Measurements from ENCODE around the gene PNPLA1. TPM values are rescaled to one million over a fixed set of nuclear protein-coding genes. Genes with fewer than 3 reads are reported as not detected.

Gene PNPLA1
- polyA plus RNA-seq, 1 donor (not counting 4 experiments of a cell fraction or from before 2014, with no cell fraction given) = 0.14 TPM

- H3K4me3 ChIP-seq (ENCODE audit: control insufficient read depth in 2 of 3, extremely low read depth in 1 of 3, insufficient read depth in 2 of 3, low read depth in 1 of 3, low read length in 3 of 3) = no peak overlapping the region
- dilution Hi-C loops (cut with MboI; ENCODE audit: extremely low pct_ligation_motif_present, low sequenced_read_pairs) = no loop called here
- H3K27ac ChIP-seq (ENCODE audit: control insufficient read depth, insufficient read depth, low read length) = no peak overlapping the region
- H3K27me3 ChIP-seq (ENCODE audit: control insufficient read depth, extremely low read depth, insufficient read depth, low read length) = no peaks in the 10 kb centered on the region
- DNase-seq (ENCODE audit: low read depth, low spot score) = no peak
- H3K4me2 ChIP-seq (ENCODE audit: control insufficient read depth, extremely low read depth, insufficient read depth, low read depth, low read length) = no peak overlapping the region
- peaks cover 2% of the 10 kb centered on the region for H3K9me3 ChIP-seq (ENCODE audit: control insufficient read depth, low read depth, low read length)
- H3K9me1 ChIP-seq (ENCODE audit: control insufficient read depth, extremely low read depth, insufficient read depth, low read length) = peaks cover 3% of the 10 kb centered on the region
- H3K4me1 ChIP-seq (ENCODE audit: control insufficient read depth, extremely low read depth, insufficient read depth, low read length) = peaks cover 38% of the 10 kb centered on the region
- H4K20me1 ChIP-seq (ENCODE audit: control insufficient read depth, extremely low read depth, insufficient read depth, low read length) = no peaks in the 10 kb centered on the region
- TF ChIP-seq EZH2 (IDR thresholded peaks at IDR 0.05; ENCODE audit: low read length) = no peak
- TF ChIP-seq, protein P1, sequence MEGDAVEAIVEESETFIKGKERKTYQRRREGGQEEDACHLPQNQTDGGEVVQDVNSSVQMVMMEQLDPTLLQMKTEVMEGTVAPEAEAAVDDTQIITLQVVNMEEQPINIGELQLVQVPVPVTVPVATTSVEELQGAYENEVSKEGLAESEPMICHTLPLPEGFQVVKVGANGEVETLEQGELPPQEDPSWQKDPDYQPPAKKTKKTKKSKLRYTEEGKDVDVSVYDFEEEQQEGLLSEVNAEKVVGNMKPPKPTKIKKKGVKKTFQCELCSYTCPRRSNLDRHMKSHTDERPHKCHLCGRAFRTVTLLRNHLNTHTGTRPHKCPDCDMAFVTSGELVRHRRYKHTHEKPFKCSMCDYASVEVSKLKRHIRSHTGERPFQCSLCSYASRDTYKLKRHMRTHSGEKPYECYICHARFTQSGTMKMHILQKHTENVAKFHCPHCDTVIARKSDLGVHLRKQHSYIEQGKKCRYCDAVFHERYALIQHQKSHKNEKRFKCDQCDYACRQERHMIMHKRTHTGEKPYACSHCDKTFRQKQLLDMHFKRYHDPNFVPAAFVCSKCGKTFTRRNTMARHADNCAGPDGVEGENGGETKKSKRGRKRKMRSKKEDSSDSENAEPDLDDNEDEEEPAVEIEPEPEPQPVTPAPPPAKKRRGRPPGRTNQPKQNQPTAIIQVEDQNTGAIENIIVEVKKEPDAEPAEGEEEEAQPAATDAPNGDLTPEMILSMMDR (optimal IDR thresholded peaks at IDR 0.05 in 1 of 3, IDR thresholded peaks at IDR 0.05 in 1 of 3, conservative IDR thresholded peaks at IDR 0.05 in 1 of 3; ENCODE audit: extremely low read depth in 1 of 3, insufficient read depth in 2 of 3, low read length in 3 of 3) = no peak
- no peaks in the 10 kb centered on the region for H3K36me3 ChIP-seq (ENCODE audit: control insufficient read depth in 2 of 2, extremely low read depth in 1 of 2, insufficient read depth in 2 of 2, low read length in 2 of 2)
- FAIRE-seq = no peak
- H3K79me2 ChIP-seq (ENCODE audit: control insufficient read depth, insufficient read depth, low read length) = no peaks in the 10 kb centered on the region
- no peak overlapping the region for H3K9ac ChIP-seq (ENCODE audit: control insufficient read depth, extremely low read depth, insufficient read depth, low read length)
- no peak overlapping the region for H2AFZ ChIP-seq (ENCODE audit: control insufficient read depth, low read length)
Observed at GRCh38 chr6:36265744-36266143, 4.1 kb upstream of the PNPLA1 start.

DNA sequence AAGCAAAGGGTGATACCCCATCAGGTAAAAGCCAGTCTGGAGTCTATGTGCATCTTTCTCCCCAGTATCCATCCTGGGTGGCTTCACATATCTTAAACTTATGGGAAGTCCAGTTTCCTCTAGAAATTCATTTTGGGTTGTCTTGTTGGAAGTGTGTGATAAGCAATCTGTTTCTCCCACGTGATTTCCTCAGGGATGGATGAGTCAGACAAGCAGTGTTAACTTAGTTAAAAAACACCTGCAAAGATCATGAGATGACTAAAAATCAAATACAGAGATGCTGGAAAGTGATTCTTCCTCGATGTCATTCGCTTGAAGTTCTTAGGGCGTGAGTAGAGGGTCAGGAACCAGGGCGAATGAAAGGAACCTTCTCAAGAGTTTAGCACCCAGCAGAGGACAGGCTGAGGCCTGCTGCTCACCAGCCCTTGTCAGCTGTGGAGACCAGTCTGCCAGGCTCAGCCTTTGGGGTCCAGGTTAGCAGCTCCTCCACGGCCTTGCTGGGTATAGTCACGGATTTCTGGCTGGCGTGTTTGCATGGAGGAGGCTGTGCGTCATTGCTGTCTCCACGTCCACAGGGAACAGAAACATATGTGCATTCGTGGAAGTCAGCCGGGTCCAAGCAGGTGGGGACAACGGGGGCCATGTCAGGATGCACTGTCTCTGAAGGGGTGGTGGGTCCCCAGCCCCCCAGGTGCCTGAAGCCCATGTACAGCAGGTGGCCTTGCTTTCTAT is 2.8 kb upstream of the PNPLA1 start:
- no peak overlapping the region for H3K9ac ChIP-seq (ENCODE audit: control insufficient read depth, extremely low read depth, insufficient read depth, low read length)
- H3K27ac ChIP-seq (ENCODE audit: control insufficient read depth, insufficient read depth, low read length) = no peak overlapping the region
- peaks cover 7% of the 10 kb centered on the region for H3K27me3 ChIP-seq (ENCODE audit: control insufficient read depth, extremely low read depth, insufficient read depth, low read length)
- no peaks in the 10 kb centered on the region for H4K20me1 ChIP-seq (ENCODE audit: control insufficient read depth, extremely low read depth, insufficient read depth, low read length)
- no peak overlapping the region for H3K4me2 ChIP-seq (ENCODE audit: control insufficient read depth, extremely low read depth, insufficient read depth, low read depth, low read length)
- peaks cover 38% of the 10 kb centered on the region for H3K4me1 ChIP-seq (ENCODE audit: control insufficient read depth, extremely low read depth, insufficient read depth, low read length)
- DNase-seq (ENCODE audit: low read depth, low spot score) (no peak), FAIRE-seq (no peak)
- peaks cover 2% of the 10 kb centered on the region for H3K9me3 ChIP-seq (ENCODE audit: control insufficient read depth, low read depth, low read length)
- no peaks in the 10 kb centered on the region for H3K79me2 ChIP-seq (ENCODE audit: control insufficient read depth, insufficient read depth, low read length)
- H2AFZ ChIP-seq (ENCODE audit: control insufficient read depth, low read length) = no peak overlapping the region
- TF ChIP-seq EZH2 (IDR thresholded peaks at IDR 0.05; ENCODE audit: low read length) = no peak
- TF ChIP-seq, protein P1 (optimal IDR thresholded peaks at IDR 0.05 in 1 of 3, IDR thresholded peaks at IDR 0.05 in 1 of 3, conservative IDR thresholded peaks at IDR 0.05 in 1 of 3; ENCODE audit: extremely low read depth in 1 of 3, insufficient read depth in 2 of 3, low read length in 3 of 3) = no peak
- H3K9me1 ChIP-seq (ENCODE audit: control insufficient read depth, extremely low read depth, insufficient read depth, low read length) = peaks cover 3% of the 10 kb centered on the region
- no peaks in the 10 kb centered on the region for H3K36me3 ChIP-seq (ENCODE audit: control insufficient read depth in 2 of 2, extremely low read depth in 1 of 2, insufficient read depth in 2 of 2, low read length in 2 of 2)
- H3K4me3 ChIP-seq (ENCODE audit: control insufficient read depth in 2 of 3, extremely low read depth in 1 of 3, insufficient read depth in 2 of 3, low read depth in 1 of 3, low read length in 3 of 3) = no peak overlapping the region
- dilution Hi-C loops (cut with MboI; ENCODE audit: extremely low pct_ligation_motif_present, low sequenced_read_pairs) = no loop called here

Data from keratinocyte (primary cell).